Activated CD8-positive, alpha-beta memory T cell treated with anti-CD3 and anti-CD28 coated beads, Interleukin-2, amount 10 ng/mL, durations not matched to agents 7 days and 5 days (primary cell): Measurements from ENCODE around the gene ALOX15B. TPM values are rescaled to one million over a fixed set of nuclear protein-coding genes. Genes with fewer than 3 reads are reported as not detected.
"Not testable (repeated sequence)": the region's sequence is repeated elsewhere in the genome, so short reads cannot be mapped to it uniquely, and the experiment has no call there.

Experiments used
- ATAC-seq: fragments of 150-1000 bp; cut with Tn5 transposase; one replicate; pipeline ENCODE4 v1.10.0; 2021; ENCODE audit warnings: moderate library complexity
- CTCF ChIA-PET: fragments of 350-600 bp; sonication (Branson Sonifier 250); formaldehyde crosslinking; loops from one replicate; lab custom pipeline; 2021; ENCODE audit warnings: antibody characterized with exemption; lab: Charles Lee
- DNase-seq: peaks from one replicate; pipeline ENCODE4 v3.0.0-alpha.2; 2020
- H3K27ac Mint-ChIP-seq: one replicate; pipeline ENCODE4 v1.8.0; 2021; ENCODE audit warnings: mild to moderate bottlenecking, mixed read lengths
- H3K27me3 Mint-ChIP-seq: one replicate; pipeline ENCODE4 v1.8.0; 2021; ENCODE audit warnings: mixed read lengths
- H3K36me3 Mint-ChIP-seq: one replicate; pipeline ENCODE4 v1.8.0; 2021; ENCODE audit warnings: mild to moderate bottlenecking, mixed read lengths
- H3K4me1 Mint-ChIP-seq: one replicate; pipeline ENCODE4 v1.8.0; 2021; ENCODE audit warnings: mixed read lengths
- H3K4me3 Mint-ChIP-seq: one replicate; pipeline ENCODE4 v1.8.0; 2021; ENCODE audit warnings: mild to moderate bottlenecking, moderate library complexity, mixed read lengths
- H3K9me3 Mint-ChIP-seq: one replicate; pipeline ENCODE4 v1.8.0; 2022; ENCODE audit warnings: low read depth, mixed read lengths
- total RNA-seq, 2 experiments: library from RNA; stranded (reverse); gene quantifications; one replicate each; pipeline ENCODE4 v1.2.3, GENCODE V29; 2021

The ALOX15B gene
- total RNA-seq, 2 experiments from 2014 or later: not detected

- ATAC-seq (no peak), DNase-seq (no peak)
- CTCF ChIA-PET: interaction anchor here (0.7 to 13.6 kb wide), 21 partner anchors 10 to 335 kb away, joined by 3 to 256 read pairs (median 8); partner anchors contain the start of genes ALOX12B, ALOXE3 and RNF227
- H3K9me3 Mint-ChIP-seq: no peaks in the 10 kb centered on the region
- H3K36me3 Mint-ChIP-seq: no peaks in the 10 kb centered on the region
- no peak overlapping the region for H3K4me3 Mint-ChIP-seq
- H3K4me1 Mint-ChIP-seq: peaks cover 25% of the 10 kb centered on the region
- H3K27me3 Mint-ChIP-seq: peaks cover 61% of the 10 kb centered on the region
- H3K27ac Mint-ChIP-seq: no peak overlapping the region
These were observed 36.2 kb downstream of the ALOX15B start for GRCh38 chr17:8075081-8075480.

GRCh38 chr17:8075574-8076342 is 36.9 kb downstream of the ALOX15B start:
- CTCF ChIA-PET: interaction anchor here (0.9 to 13.6 kb wide), 10 partner anchors 11 to 301 kb away, joined by 3 to 256 read pairs (median 8); partner anchors contain the start of gene ALOXE3
- Mint-ChIP-seq H3K4me3 (no peak overlapping the region), H3K4me1 (peaks cover 30% of the 10 kb centered on the region), H3K36me3 (no peaks in the 10 kb centered on the region), H3K27ac (no peak overlapping the region), H3K9me3 (no peaks in the 10 kb centered on the region), H3K27me3 (peaks cover 56% of the 10 kb centered on the region)
- DNase-seq (no peak), ATAC-seq (no peak)

- ATAC-seq: no peak
- H3K9me3 Mint-ChIP-seq: no peaks in the 10 kb centered on the region
- H3K4me3 Mint-ChIP-seq: no peak overlapping the region
- no peak for DNase-seq
- peaks cover 47% of the 10 kb centered on the region for H3K27me3 Mint-ChIP-seq
- CTCF ChIA-PET: interaction anchor here (0.9 to 13.6 kb wide), 6 partner anchors 16 to 43 kb away, joined by 3 to 256 read pairs (median 22); partner anchors contain the start of gene ALOXE3
- H3K27ac Mint-ChIP-seq: no peak overlapping the region
- H3K36me3 Mint-ChIP-seq: no peaks in the 10 kb centered on the region
- peaks cover 30% of the 10 kb centered on the region for H3K4me1 Mint-ChIP-seq
These were observed 37.8 kb downstream of the ALOX15B start for GRCh38 chr17:8076502-8077266.

GRCh38 chr17:8077939-8078338 is 39.1 kb downstream of the ALOX15B start:
- H3K4me3 Mint-ChIP-seq, DNase-seq, H3K36me3 Mint-ChIP-seq, H3K27ac Mint-ChIP-seq, ATAC-seq, H3K9me3 Mint-ChIP-seq: not testable (repeated sequence)
- CTCF ChIA-PET: interaction anchor here (0.6 to 13.6 kb wide), 4 partner anchors 14 to 783 kb away, joined by 3 to 256 read pairs (median 44); no protein-coding TSS in a partner anchor
- peaks cover 36% of the 10 kb centered on the region for H3K27me3 Mint-ChIP-seq
- H3K4me1 Mint-ChIP-seq: peaks cover 24% of the 10 kb centered on the region

- CTCF ChIA-PET: interaction anchor here (0.6 to 13.6 kb wide), 25 partner anchors 9 to 1039 kb away, joined by 3 to 256 read pairs (median 4); partner anchors contain the start of genes ALOXE3, CTC1 and HES7
- Mint-ChIP-seq H3K27me3 (peaks cover 20% of the 10 kb centered on the region), H3K36me3 (no peaks in the 10 kb centered on the region), H3K4me1 (peaks cover 12% of the 10 kb centered on the region), H3K9me3 (no peaks in the 10 kb centered on the region), H3K27ac (peak overlapping the region; percentile 81), H3K4me3 (peak overlapping the region; percentile 87)
- peak; percentile 85 for DNase-seq
- peak; percentile 86 for ATAC-seq
These were observed 40.7 kb downstream of the ALOX15B start for GRCh38 chr17:8079291-8080207.

- Mint-ChIP-seq H3K36me3 (no peaks in the 10 kb centered on the region), H3K27ac (peak overlapping the region; percentile 81), H3K27me3 (peaks cover 13% of the 10 kb centered on the region), H3K9me3 (no peaks in the 10 kb centered on the region), H3K4me3 (peak overlapping the region; percentile 87), H3K4me1 (peaks cover 12% of the 10 kb centered on the region)
- DNase-seq (no peak), ATAC-seq (no peak)
- CTCF ChIA-PET: interaction anchor here (1.0 to 13.6 kb wide), 14 partner anchors 10 to 396 kb away, joined by 3 to 256 read pairs (median 6); partner anchors contain the start of genes ALOXE3 and SLC25A35
These were observed 41.4 kb downstream of the ALOX15B start for GRCh38 chr17:8080208-8080798.

GRCh38 chr17:8080799-8081219 is 42.0 kb downstream of the ALOX15B start:
- H3K9me3 Mint-ChIP-seq: no peaks in the 10 kb centered on the region
- H3K27me3 Mint-ChIP-seq: peaks cover 11% of the 10 kb centered on the region
- no peak overlapping the region for H3K27ac Mint-ChIP-seq
- DNase-seq: no peak
- CTCF ChIA-PET: interaction anchor here (1.3 to 13.6 kb wide), 8 partner anchors 11 to 214 kb away, joined by 3 to 256 read pairs (median 16); partner anchors contain the start of gene SLC25A35
- no peak for ATAC-seq
- peaks cover 12% of the 10 kb centered on the region for H3K4me1 Mint-ChIP-seq
- H3K36me3 Mint-ChIP-seq: no peaks in the 10 kb centered on the region
- H3K4me3 Mint-ChIP-seq: no peak overlapping the region

- no peaks in the 10 kb centered on the region for H3K36me3 Mint-ChIP-seq
- H3K4me1 Mint-ChIP-seq: peaks cover 12% of the 10 kb centered on the region
- no peak overlapping the region for H3K4me3 Mint-ChIP-seq
- H3K9me3 Mint-ChIP-seq: no peaks in the 10 kb centered on the region
- DNase-seq (no peak), ATAC-seq (no peak)
- CTCF ChIA-PET: interaction anchor here (0.6 to 8.4 kb wide), 6 partner anchors 8 to 213 kb away, joined by 3 to 85 read pairs (median 5); partner anchors contain the start of gene SLC25A35
- no peak overlapping the region for H3K27ac Mint-ChIP-seq
- H3K27me3 Mint-ChIP-seq: peaks cover 6% of the 10 kb centered on the region
These were observed 43.0 kb downstream of the ALOX15B start for GRCh38 chr17:8081876-8082275.

GRCh38 chr17:8082292-8082691 is 43.4 kb downstream of the ALOX15B start:
- Mint-ChIP-seq H3K4me1 (peaks cover 12% of the 10 kb centered on the region), H3K9me3 (no peaks in the 10 kb centered on the region), H3K4me3 (no peak overlapping the region), H3K27ac (no peak overlapping the region), H3K27me3 (peaks cover 5% of the 10 kb centered on the region), H3K36me3 (no peaks in the 10 kb centered on the region)
- DNase-seq: no peak
- ATAC-seq: no peak
- CTCF ChIA-PET: interaction anchor here (1.0 to 8.4 kb wide), 5 partner anchors 9 to 33 kb away, joined by 4 to 85 read pairs (median 6); no protein-coding TSS in a partner anchor

- ATAC-seq (no peak), DNase-seq (no peak)
- no peak overlapping the region for H3K27ac Mint-ChIP-seq
- CTCF ChIA-PET: interaction anchor here (0.6 to 8.4 kb wide), 7 partner anchors 8 to 140 kb away, joined by 3 to 85 read pairs (median 3); no protein-coding TSS in a partner anchor
- H3K4me3 Mint-ChIP-seq: no peak overlapping the region
- no peaks in the 10 kb centered on the region for H3K36me3 Mint-ChIP-seq
- peaks cover 9% of the 10 kb centered on the region for H3K4me1 Mint-ChIP-seq
- no peaks in the 10 kb centered on the region for H3K9me3 Mint-ChIP-seq
- H3K27me3 Mint-ChIP-seq: peaks cover 7% of the 10 kb centered on the region
These were observed 45.4 kb downstream of the ALOX15B start for GRCh38 chr17:8084250-8084649.

GRCh38 chr17:8087075-8087951 is 48.5 kb downstream of the ALOX15B start, which contains the start of gene ALOX12B:
Gene ALOX12B (minus strand): TSS chr17:8087716. CDS start chr17:8087442, 274 bp downstream.
- Mint-ChIP-seq H3K9me3 (no peaks in the 10 kb centered on the region), H3K36me3 (no peaks in the 10 kb centered on the region), H3K27ac (no peak within 1 kb of the TSS), H3K4me3 (no peak within 1 kb of the TSS), H3K27me3 (peaks cover 19% of the 10 kb centered on the region), H3K4me1 (no peaks in the 10 kb centered on the region)
- ATAC-seq (no peak), DNase-seq (no peak)
- CTCF ChIA-PET: interaction anchor here (1.4 to 3.4 kb wide), 6 partner anchors 13 to 30 kb away, joined by 3 to 17 read pairs (median 7); no protein-coding TSS in a partner anchor
